ENCODE data around the gene FILIP1. TPM values are rescaled to one million over a fixed set of nuclear protein-coding genes. Genes with fewer than 3 reads are reported as not detected.
A peak's percentile ranks its signal among the peaks of the same experiment; 100 is the strongest.

The FILIP1 gene
- total RNA-seq, 1 donor, result under 0.01 TPM

- no peaks in the 10 kb centered on the region for H4K20me1 ChIP-seq (ENCODE audit: insufficient read depth, low read length)
- no peaks in the 10 kb centered on the region for H3K79me2 ChIP-seq (ENCODE audit: insufficient read depth, low read length)
- H3K27ac ChIP-seq (ENCODE audit: low read depth, low read length), result no peak overlapping the region
- DNase-seq (ENCODE audit: insufficient read length, low spot score, missing footprints), result no peak
- no peak overlapping the region for H2AFZ ChIP-seq (ENCODE audit: low read length)
- H3K9me3 ChIP-seq (ENCODE audit: low read depth, low read length), result no peaks in the 10 kb centered on the region
- H3K4me1 ChIP-seq (ENCODE audit: insufficient read depth, low read length), result peaks cover 13% of the 10 kb centered on the region
- no peak overlapping the region for H3K4me3 ChIP-seq (ENCODE audit: insufficient read depth, low read length)
- no peaks in the 10 kb centered on the region for H3K36me3 ChIP-seq (ENCODE audit: insufficient read depth, low read length)
- H3K27me3 ChIP-seq (ENCODE audit: insufficient read depth, low read length), result no peaks in the 10 kb centered on the region
- TF ChIP-seq CTCF (IDR thresholded peaks at IDR 0.05; ENCODE audit: extremely low read depth, low read depth, low read length), result no peak
- H3K4me2 ChIP-seq (ENCODE audit: insufficient read depth, low read length), result no peak overlapping the region
Measured at GRCh38 chr6:75409928-75410327, 83.7 kb downstream of the FILIP1 start.

GRCh38 chr6:75409286-75409685 is 84.3 kb downstream of the FILIP1 start:
- Histone ChIP-seq H3K4me2 (ENCODE audit: insufficient read depth, low read length) (no peak overlapping the region), H3K4me1 (ENCODE audit: insufficient read depth, low read length) (peaks cover 13% of the 10 kb centered on the region)

GRCh38 chr6:75403563-75404080 is 90.0 kb downstream of the FILIP1 start:
- no peaks in the 10 kb centered on the region for H3K4me1 ChIP-seq (ENCODE audit: insufficient read depth, low read length)
- no peaks in the 10 kb centered on the region for H4K20me1 ChIP-seq (ENCODE audit: insufficient read depth, low read length)
- H3K36me3 ChIP-seq (ENCODE audit: insufficient read depth, low read length), result no peaks in the 10 kb centered on the region
- no peaks in the 10 kb centered on the region for H3K9me3 ChIP-seq (ENCODE audit: low read depth, low read length)
- H3K27ac ChIP-seq (ENCODE audit: low read depth, low read length), result no peak overlapping the region
- no peaks in the 10 kb centered on the region for H3K27me3 ChIP-seq (ENCODE audit: insufficient read depth, low read length)
- no peak for TF ChIP-seq CTCF (IDR thresholded peaks at IDR 0.05; ENCODE audit: extremely low read depth, low read depth, low read length)
- no peak overlapping the region for H3K4me3 ChIP-seq (ENCODE audit: insufficient read depth, low read length)
- no peaks in the 10 kb centered on the region for H3K79me2 ChIP-seq (ENCODE audit: insufficient read depth, low read length)
- no peak overlapping the region for H2AFZ ChIP-seq (ENCODE audit: low read length)
- H3K4me2 ChIP-seq (ENCODE audit: insufficient read depth, low read length), result no peak overlapping the region
- DNase-seq (ENCODE audit: insufficient read length, low spot score, missing footprints), result no peak

More at GRCh38 chr6:75409286-75409685, 84.3 kb downstream of the FILIP1 start:
- Histone ChIP-seq H3K36me3 (ENCODE audit: insufficient read depth, low read length) (no peaks in the 10 kb centered on the region), H3K79me2 (ENCODE audit: insufficient read depth, low read length) (no peaks in the 10 kb centered on the region), H3K4me3 (ENCODE audit: insufficient read depth, low read length) (no peak overlapping the region), H2AFZ (ENCODE audit: low read length) (no peak overlapping the region), H3K9me3 (ENCODE audit: low read depth, low read length) (no peaks in the 10 kb centered on the region), H4K20me1 (ENCODE audit: insufficient read depth, low read length) (no peaks in the 10 kb centered on the region), H3K27ac (ENCODE audit: low read depth, low read length) (no peak overlapping the region), H3K27me3 (ENCODE audit: insufficient read depth, low read length) (no peaks in the 10 kb centered on the region)
- TF ChIP-seq CTCF (IDR thresholded peaks at IDR 0.05; ENCODE audit: extremely low read depth, low read depth, low read length), result no peak
- DNase-seq (ENCODE audit: insufficient read length, low spot score, missing footprints), result no peak

GRCh38 chr6:75402296-75402695 is 91.3 kb downstream of the FILIP1 start:
- no peaks in the 10 kb centered on the region for H3K4me1 ChIP-seq (ENCODE audit: insufficient read depth, low read length)

More at GRCh38 chr6:75402296-75402695, 91.3 kb downstream of the FILIP1 start:
- H3K36me3 ChIP-seq (ENCODE audit: insufficient read depth, low read length), result no peaks in the 10 kb centered on the region
- no peaks in the 10 kb centered on the region for H3K9me3 ChIP-seq (ENCODE audit: low read depth, low read length)
- no peak overlapping the region for H2AFZ ChIP-seq (ENCODE audit: low read length)
- peak overlapping the region; percentile 48 for H3K4me2 ChIP-seq (ENCODE audit: insufficient read depth, low read length)
- H3K4me3 ChIP-seq (ENCODE audit: insufficient read depth, low read length), result no peak overlapping the region
- no peak overlapping the region for H3K27ac ChIP-seq (ENCODE audit: low read depth, low read length)
- no peaks in the 10 kb centered on the region for H4K20me1 ChIP-seq (ENCODE audit: insufficient read depth, low read length)
- no peaks in the 10 kb centered on the region for H3K79me2 ChIP-seq (ENCODE audit: insufficient read depth, low read length)
- TF ChIP-seq CTCF (IDR thresholded peaks at IDR 0.05; ENCODE audit: extremely low read depth, low read depth, low read length), result no peak
- H3K27me3 ChIP-seq (ENCODE audit: insufficient read depth, low read length), result no peaks in the 10 kb centered on the region
- DNase-seq (ENCODE audit: insufficient read length, low spot score, missing footprints), result peak; percentile 34
